C1 segment of cervical spinal cord (tissue), 14 donors: Measurements from ENCODE around the gene MYMX.
A peak's percentile ranks its signal among the peaks of the same experiment; 100 is the strongest.
"Not testable (repeated sequence)": the region's sequence is repeated elsewhere in the genome, so short reads cannot be mapped to it uniquely, and the experiment has no call there.

Experiments used
- DNase-seq, 14 donors: peaks; one replicate each; lab custom pipeline; 2025; lab: John Stamatoyannopoulos, UW

MYMX gene

GRCh38 chr6:44186635-44187025 is 30.1 kb upstream of the MYMX start:
- DNase-seq, result no peak

GRCh38 chr6:44188819-44189218 is 27.9 kb upstream of the MYMX start:
- no peak for DNase-seq

DNA sequence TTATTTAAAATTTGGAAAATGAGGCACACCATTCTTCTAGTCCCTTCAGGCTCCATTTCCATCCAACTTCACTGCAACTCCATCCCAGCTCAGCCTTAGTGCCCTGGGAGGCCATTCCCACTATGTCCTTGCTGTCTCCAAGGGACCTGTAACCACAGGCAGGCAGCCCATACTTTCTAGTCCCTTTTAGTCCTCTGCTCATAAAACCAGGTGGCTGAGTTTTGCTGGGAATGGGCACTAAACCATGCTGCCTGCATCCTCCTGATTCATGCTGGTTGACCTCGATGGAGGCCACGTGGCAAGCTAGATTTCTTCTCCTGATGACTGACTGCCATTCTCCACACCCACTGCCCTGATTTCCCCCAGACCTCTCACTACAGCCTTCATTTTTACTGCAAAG is 27.5 kb upstream of the MYMX start:
- no peak for DNase-seq

- no peak for DNase-seq
Measured at GRCh38 chr6:44190715-44191114, 26.0 kb upstream of the MYMX start.

DNA sequence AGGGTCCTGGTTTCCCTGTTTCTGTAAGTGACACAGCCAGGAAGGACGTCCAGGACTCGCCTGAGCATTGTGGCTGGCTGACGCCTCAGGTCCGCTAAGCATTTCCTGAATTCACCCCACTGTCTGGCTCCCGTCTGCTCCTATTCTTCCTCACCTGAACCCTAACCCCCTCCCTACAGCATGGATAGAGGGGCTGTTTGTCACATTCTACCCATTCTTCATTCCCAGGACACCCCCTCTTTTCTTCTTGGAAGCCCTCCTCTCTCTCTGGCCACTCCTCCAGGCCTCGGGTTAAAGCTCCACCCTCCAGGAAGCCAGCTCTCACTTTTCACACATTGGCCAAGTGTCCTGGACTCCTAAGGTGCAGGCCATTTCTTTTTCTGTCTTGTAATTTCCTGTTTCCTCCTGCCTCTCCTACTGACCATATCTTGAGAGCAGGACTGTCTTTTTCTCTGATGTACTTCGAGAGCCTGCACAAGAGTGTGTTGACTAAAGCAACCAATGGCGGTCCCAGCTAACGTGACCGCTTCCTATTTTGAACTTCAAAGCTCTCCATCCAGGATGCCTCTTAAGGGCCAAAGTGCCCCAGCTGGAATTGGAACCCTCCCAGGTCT is 24.2 kb upstream of the MYMX start:
- DNase-seq, result no peak

DNA sequence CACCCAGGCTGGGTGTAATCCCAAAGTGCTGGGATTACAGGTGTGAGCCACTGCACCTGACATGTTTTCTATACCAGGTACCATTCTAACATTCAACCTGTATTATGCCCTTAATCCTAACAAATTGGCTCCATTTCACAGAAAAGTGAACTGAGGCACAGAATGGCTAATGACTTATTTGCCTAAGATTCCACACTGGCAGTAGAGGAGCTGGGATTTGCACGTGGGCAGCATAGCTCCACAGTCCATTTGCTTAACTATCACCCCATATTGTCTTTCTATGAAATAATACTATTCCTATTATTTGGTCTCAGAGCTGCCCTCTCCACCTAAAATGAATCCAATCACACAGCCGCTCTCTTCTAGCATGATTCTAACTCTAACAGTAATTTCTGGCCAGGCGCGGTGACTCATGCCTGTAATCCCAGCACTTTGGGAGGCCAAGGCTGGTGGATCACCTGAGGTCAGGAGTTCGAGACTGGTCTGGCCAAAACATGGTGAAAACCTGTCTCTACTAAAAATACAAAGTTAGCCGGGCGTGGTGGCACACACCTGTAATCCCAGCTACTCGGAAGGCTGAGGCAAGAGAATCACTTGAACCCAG is 23.3 kb upstream of the MYMX start:
- DNase-seq, result no peak

- no peak for DNase-seq
Measured at GRCh38 chr6:44194326-44194725, 22.4 kb upstream of the MYMX start.

DNA sequence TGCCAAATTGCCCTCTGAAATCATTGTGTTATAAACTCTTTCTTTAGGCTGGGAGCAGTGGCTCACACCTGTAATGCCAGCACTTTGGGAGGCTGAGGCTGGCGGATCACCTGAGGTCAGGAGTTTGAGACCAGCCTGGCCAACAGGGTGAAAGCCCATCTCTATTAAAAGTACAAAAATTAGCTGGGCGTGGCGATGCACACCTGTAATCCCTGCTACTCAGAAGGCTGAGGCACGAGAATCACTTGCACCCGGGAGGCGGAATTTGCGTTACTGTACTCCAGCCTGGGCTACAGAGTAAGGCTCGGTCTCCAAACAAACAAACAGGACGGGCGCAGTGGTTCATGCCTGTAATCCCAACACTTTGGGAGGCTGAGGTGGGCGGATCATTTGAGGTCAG is 20.4 kb upstream of the MYMX start:
- DNase-seq, result not testable (repeated sequence)

DNA sequence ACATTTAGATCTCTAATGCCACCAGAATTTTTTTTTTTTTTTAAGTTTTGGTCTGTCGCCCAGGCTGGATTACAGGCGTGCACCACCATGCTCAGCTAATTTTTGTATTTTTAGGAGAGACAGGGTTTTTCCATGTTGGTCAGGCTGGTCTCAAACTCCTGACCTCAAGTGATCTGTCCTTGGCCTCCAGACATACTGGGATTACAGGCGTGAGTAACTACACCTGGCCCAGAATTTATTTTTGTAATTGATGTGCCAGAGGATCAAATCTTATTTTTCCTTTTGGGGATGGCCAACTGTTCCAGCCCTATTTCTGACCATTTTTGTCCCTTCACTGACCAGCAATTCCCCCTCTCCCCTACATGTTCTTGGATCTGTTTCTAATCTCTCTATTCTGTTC is 18.0 kb upstream of the MYMX start:
- no peak for DNase-seq

GRCh38 chr6:44199883-44200282 is 16.8 kb upstream of the MYMX start:
- no peak for DNase-seq

GRCh38 chr6:44201200-44201599 is 15.5 kb upstream of the MYMX start:
- DNase-seq, result no peak

GRCh38 chr6:44201638-44202303 is 15.0 kb upstream of the MYMX start:
- DNase-seq, result no peak

DNA sequence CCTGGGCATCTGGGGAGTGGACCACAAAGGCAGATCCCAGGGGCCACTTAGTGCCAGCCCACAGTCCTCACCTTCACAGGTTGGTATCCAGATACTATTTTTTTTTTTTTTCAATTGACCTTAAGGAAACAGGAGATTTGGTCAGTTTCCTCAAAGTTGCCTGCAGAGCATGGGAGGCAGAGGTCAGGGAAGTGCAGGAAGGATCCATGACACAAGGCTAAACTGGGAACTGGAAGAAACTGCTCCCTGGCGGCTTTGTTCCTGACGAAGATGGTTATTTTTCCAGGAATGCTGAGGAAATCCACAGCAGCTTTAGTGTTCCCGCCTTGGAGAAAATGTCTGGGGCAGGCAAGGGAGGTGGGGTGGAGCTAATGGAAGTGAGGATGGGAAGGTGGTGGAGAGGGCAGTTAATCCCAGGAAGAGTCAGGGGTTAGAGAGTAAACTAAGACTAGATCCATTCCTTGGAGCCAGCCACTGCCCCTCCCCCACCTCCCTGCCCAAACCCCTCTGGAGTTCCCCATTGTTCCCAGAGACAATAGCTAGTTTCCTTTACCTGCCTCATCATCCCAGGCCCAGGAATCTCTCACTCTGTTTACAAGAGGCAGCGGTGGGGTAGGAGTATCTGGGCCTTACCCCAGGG is 14.3 kb upstream of the MYMX start:
- no peak for DNase-seq

DNA sequence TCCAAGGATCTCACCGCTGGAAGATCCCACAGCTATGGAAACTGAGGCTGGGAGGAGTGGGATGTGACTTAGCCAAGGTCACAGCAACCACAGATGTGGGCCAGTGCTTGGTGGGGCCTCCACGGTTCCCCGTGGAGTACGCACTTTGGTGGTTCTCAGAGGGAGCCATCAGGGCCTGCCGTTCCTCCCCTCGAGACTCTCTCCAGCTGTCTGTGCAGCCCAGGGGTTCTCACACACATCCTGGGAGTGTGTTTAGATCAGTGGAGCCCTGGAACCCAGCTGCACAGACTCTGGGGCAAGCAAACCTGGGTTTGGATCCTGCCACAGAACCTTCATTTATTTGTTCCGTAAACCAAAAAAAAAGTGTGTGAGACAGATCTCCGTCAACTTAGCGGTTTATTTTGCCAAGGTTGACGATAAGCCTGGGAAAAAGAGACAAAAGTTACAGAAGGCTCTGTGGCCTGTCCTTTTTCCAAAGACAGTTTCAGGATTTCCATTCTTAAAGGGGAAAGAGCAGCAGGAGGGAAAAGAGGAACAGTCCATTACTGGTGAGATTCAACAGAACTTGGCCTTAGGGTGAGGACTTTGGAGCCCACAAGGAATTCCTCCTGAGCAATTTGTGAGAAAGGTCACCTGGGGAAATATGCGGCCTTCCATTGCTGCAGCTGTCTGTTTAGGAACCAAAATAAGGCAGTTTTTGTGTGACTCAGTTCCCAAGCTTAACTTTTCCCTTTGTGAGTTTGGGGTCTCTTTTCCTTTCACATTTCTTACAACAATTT is 13.6 kb upstream of the MYMX start:
- DNase-seq, result no peak

- DNase-seq, result no peak
Measured at GRCh38 chr6:44203955-44204354, 12.8 kb upstream of the MYMX start.

DNA sequence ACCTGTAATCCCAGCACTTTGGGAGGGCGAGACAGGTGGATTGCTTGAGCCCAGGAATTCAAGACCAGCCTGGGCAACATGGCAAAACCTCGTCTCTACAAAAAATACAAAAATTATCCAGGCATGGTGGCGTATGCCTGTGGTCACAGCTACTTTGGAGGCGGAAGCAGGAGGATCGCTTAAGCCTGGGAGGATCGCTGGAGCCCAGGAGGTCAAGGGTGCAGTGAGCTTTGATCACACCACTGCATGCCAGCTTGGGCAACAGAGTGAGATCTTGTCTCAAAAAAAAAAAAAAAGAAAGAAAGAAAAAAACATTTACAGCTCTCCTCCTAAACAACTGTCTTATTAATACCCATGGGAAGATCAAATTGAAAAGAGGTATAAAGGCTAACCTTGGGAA is 8.8 kb upstream of the MYMX start:
- DNase-seq, result no peak

- no peak for DNase-seq
Measured at GRCh38 chr6:44211284-44211683, 5.4 kb upstream of the MYMX start.

DNA sequence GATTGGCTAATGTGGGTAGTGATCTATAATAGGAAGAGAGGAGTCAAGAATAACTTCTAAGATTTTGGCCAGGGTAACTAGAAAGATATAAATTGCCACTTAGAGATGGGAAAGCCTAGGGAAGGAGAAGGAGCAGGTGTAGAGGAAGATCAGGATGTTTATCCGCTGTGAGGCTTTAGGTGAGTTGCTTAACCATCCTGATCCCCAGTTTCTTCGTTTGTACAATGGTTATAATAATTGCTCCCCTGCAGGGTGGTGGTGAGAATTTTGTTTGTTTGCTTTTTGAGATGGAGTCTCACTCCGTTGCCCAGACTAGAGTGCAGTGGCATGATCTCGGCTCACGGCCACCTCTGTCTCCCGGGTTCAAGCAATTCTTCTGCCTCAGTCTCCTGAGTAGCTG is 2.4 kb upstream of the MYMX start:
- DNase-seq, result no peak

DNA sequence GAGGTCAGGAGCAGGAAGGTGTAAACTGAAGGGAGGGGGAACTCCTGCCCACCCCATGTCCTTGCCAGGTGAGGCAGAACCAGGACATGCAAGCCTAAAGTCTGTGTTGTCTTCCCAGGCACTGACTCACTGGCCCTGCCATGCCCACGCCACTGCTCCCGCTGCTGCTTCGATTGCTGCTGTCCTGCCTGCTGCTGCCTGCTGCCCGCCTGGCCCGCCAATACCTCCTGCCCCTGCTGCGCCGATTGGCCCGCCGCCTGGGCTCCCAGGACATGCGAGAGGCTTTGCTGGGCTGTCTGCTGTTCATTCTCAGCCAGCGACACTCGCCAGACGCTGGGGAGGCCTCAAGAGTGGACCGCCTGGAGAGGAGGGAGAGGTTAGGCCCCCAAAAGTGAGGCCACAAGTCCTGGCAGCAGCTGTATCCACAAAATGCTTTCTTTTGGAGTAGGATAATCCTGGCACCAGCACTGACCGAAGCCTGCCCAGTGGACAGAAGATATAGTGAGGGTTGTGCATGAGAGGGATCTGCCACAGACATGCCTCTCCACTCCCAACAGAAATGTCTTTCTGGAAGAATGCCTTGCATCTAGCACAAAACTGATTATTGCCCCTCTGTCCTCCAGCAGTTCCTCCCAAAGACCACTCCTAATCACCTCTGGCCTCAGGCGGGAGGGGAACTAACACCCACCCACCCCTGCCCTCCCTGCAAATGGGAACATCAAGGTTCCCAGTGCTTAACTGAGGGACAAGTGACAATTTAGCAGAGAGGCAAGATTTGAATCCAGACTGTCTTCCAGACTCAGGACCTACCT is 812 bp downstream of the MYMX start:
- DNase-seq, result peak in 9 of 14 donors; percentile 35 to 78 (median 48)

- DNase-seq, result peak in 9 of 14 donors; percentile 18 to 69 (median 58)
Measured at GRCh38 chr6:44219053-44219814, 2.5 kb downstream of the MYMX start.
